PC-9 (cell line): ENCODE results near the gene LRFN2.

Source experiments
- CTCF ChIP-seq: fragments of 200-600 bp; sonication (generic); conservative IDR thresholded peaks from 2 replicates; pipeline ENCODE4 v1.6.1; 2017; ENCODE audit warnings: mixed run types, antibody characterized with exemption, mild to moderate bottlenecking, moderate library complexity
- EZH2 ChIP-seq: fragments of 200-600 bp; sonication (generic); IDR thresholded peaks from 2 replicates; pipeline ENCODE4 v1.8.0; 2017; ENCODE audit warnings: antibody characterized with exemption, low read depth

- no peak for TF ChIP-seq CTCF
- no peak for TF ChIP-seq EZH2
Measured at GRCh38 chr6:40586369-40587201, 579 bp downstream of the LRFN2 start.
